ENCODE data around the gene RFX5.

The RFX5 gene

GRCh38 chr1:151325231-151325630 lies 21.8 kb downstream of the RFX5 start:
- no peak for DNase-seq (ENCODE audit: low spot score)

- no peak for DNase-seq (ENCODE audit: low spot score)
Measured at GRCh38 chr1:151324390-151324930, 22.6 kb downstream of the RFX5 start.

DNA sequence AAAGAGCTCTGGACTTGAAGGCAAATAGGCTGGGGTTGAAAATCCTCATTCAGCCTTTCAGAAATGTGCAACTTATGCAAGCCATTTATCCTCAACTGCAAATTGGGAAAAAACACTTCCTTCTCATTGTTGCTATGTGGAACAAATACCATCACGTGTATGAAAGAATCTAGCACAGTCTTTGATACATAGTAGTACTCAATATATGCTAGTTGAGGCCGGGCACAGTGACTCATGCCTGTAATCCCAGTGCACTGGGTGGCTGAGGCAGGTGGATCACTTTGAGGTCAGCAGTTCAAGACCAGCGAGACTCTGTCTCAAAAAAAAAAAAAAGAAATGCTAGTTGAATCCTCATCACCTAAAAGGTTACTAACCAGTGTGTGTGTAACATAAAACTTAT lies 28.1 kb downstream of the RFX5 start:
- DNase-seq (ENCODE audit: low spot score) = no peak

DNA sequence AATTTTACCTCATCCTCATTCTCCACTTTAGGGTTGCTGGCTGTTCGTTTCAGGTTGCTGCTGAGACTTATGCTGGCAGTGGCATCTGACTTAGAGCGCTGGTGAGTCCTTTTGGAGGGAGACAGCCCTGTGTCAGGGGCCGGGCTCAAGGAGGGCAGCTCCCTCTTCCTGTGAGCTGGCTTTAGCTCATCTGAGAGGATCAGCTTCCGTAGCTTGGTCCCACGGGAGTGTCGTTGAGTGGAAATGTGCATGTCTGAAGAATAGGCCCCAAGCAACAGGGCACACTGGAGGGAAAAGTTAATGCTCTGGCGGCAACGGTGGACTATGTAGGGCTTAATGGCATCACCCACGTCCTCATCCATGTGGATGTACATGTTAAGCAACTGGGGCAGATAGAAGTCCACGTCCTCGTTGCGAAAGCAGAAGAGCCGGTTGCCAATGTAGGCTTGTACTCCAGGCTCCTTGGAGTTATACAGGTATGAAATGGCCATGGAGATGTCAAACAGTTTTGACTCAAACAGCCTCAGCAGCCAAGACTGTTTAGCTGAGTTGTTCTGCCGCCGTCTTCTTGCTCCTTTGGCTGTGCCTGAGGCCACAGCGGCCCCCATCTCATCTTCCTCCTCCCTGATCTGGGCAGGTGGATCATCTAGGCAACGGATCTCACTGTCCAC lies 31.4 kb downstream of the RFX5 start:
- DNase-seq (ENCODE audit: low spot score) = no peak

GRCh38 chr1:151314137-151314875 lies 32.7 kb downstream of the RFX5 start:
- DNase-seq (ENCODE audit: low spot score) = peak; percentile 96

- DNase-seq (ENCODE audit: low spot score) = no peak
Measured at GRCh38 chr1:151313501-151313900, 33.6 kb downstream of the RFX5 start.

- no peak for DNase-seq (ENCODE audit: low spot score)
Measured at GRCh38 chr1:151312826-151313225, 34.2 kb downstream of the RFX5 start.

GRCh38 chr1:151312411-151312810 lies 34.6 kb downstream of the RFX5 start:
- no peak for DNase-seq (ENCODE audit: low spot score)

DNA sequence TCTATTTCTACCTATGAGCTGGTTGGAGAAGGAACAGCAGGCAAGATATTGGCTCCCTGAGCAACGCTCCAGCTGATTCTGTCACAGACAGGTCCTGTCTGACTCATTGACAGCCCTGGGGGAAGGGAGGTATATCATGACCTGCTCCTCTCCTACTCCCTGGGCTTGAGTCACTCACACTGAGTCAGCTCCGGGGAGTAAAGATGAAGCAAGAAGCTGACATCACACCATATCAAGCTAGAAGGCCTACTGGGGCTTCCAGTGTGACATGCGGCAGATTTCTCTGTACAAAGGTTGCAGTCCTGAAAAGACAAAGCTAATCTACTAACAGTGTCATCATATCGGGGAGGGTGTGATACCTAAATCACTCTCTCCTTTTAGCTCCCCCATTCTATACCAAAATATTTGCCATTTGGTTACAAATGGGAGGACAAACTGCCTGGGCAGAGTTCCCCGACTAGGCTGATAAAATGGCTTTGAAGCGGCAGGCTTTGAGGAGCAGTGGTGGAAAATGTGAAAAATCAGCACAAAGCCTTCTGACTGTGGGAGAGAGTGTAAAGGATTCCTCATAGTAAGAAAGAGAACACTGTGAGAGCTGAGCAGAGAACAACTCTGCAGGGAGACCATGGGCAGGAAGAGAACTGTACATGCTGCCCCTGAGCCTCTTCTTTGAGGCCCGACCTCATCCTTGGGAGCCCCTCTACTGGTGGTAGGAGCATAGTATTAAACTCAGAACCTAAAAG lies 35.3 kb downstream of the RFX5 start:
- peak; percentile 80 for DNase-seq (ENCODE audit: low spot score)

GRCh38 chr1:151311011-151311410 lies 36.0 kb downstream of the RFX5 start:
- no peak for DNase-seq (ENCODE audit: low spot score)

DNA sequence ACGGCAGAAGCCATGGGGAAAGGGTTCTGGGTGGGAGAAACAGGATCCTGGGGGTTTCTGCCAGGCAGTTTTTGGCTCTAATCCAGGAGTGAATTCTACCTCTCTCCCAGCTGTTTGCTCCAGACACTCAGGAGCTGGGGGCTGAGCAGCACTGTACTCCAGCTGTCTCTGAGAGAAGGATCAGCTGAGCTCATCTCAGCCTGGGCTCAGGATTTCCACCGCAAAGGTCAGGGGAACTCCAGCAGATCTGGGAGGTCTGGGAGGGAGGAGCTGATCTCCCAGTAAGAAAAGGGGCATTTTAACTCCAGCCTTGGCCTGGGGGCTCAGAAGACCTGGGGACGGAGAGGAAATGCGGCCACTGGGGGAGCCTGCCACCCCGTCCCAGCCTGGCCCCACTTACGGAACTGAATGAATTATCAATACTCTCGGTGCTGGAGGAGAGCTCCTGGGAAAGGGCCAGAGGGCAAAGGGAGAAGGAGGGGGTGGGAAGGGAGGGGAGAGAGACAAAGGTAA lies 37.2 kb downstream of the RFX5 start:
- no peak for DNase-seq (ENCODE audit: low spot score)

DNA sequence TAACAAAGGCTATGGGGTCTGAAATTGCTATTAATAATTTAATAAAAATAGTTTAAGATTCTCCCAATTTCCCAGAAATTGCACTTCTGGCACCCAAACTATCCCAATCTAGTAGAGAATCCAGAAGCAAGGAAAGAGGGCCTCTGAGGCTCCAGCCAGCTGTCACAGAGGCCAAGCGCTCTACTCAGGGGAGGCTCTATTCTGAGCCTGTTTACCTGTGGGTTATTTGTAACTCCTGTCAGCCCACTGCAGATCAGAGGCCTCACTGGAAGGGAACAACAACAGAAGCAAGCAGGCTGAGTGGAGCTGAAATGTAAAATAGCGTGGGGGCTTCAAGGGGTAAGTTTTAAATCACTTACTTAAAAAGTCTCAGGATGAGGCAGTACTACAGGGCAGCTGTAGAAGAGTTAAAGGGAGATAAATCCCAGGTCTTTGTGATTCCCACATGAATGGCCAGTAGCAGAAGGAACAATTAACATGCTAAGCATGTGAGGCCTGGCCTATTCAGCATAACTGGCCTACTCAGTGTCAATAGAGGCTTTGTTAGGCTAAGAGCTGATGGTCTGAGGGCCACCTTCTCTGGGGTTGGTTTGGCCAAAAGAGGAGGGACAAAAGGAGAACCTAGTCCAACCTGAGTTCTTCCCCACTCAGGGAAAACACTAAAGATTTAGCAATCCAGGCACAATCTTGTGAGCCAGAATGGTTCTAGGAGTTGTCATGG lies 52.1 kb downstream of the RFX5 start:
- DNase-seq (ENCODE audit: low spot score) = peak; percentile 92

- DNase-seq (ENCODE audit: low spot score) = no peak
Measured at GRCh38 chr1:151293093-151293492, 54.0 kb downstream of the RFX5 start.

- peak; percentile 45 for DNase-seq (ENCODE audit: low spot score)
Measured at GRCh38 chr1:151292207-151293030, 54.6 kb downstream of the RFX5 start.

GRCh38 chr1:151290709-151291303 lies 56.2 kb downstream of the RFX5 start:
- DNase-seq (ENCODE audit: low spot score) = no peak
